ENCODE results near the gene APOB.

Gene APOB

GRCh38 chr2:21055879-21056790 lies 12.3 kb upstream of the APOB start:
- in situ Hi-C loops (cut with HindIII; ENCODE audit: low sequenced_read_pairs): no loop called here
- no peak overlapping the region for H3K4me3 ChIP-seq (ENCODE audit: low read depth, low read length)
- no peak for DNase-seq (ENCODE audit: low read depth)
- TF ChIP-seq CTCF (IDR thresholded peaks at IDR 0.05; ENCODE audit: low read depth, low read length, missing control alignments): no peak

GRCh38 chr2:21055451-21055850 lies 11.6 kb upstream of the APOB start:
- in situ Hi-C loops (cut with HindIII; ENCODE audit: low sequenced_read_pairs): no loop called here

DNA sequence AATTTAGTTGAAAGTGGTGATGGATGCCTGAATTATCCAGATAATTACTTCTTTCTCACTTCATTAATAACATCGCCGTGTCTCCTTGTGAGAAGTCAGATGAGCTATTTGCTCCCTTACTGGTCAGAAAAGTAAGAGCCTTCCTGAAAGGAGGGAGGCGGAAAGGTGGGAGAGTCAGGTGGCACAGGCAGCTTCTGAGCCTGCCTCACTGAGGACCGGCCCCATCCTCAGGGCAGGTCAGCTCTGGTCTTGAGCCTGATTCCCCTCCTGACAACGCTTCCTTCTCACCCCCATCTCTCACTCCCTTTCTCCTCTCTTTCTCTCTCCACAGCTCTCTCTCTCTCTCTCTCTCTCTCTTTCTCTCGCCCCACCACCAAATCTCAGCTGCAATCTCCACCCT lies 10.1 kb upstream of the APOB start:
- in situ Hi-C loops (cut with HindIII; ENCODE audit: low sequenced_read_pairs): no loop called here
- no peak overlapping the region for H3K4me3 ChIP-seq (ENCODE audit: low read depth, low read length)
- no peak for DNase-seq (ENCODE audit: low read depth)
- no peak for TF ChIP-seq CTCF (IDR thresholded peaks at IDR 0.05; ENCODE audit: low read depth, low read length, missing control alignments)

More at GRCh38 chr2:21055451-21055850, 11.6 kb upstream of the APOB start:
- TF ChIP-seq CTCF (IDR thresholded peaks at IDR 0.05; ENCODE audit: low read depth, low read length, missing control alignments): no peak
- H3K4me3 ChIP-seq (ENCODE audit: low read depth, low read length): no peak overlapping the region
- DNase-seq (ENCODE audit: low read depth): no peak

DNA sequence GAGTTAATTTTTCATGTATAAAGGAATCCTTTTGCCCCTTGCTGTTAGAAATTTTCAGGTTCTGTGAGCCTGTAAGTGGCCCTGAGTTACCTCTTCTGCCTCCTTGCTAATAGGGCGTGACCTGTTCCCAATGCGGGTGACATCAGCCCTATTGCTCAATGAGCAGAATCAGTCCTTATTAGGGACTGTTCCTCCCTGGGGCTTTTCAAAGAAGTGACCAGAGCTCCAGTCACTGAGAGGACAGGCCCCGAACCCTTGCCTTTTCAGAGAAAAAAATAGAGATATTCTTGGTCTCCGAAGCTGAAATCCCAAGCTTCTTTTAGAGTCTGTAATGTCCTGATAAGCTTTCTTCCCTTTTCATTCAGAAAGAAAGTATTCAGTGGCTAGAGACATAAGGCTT lies 8.2 kb upstream of the APOB start:
- DNase-seq (ENCODE audit: low read depth): no peak
- no peak for TF ChIP-seq CTCF (IDR thresholded peaks at IDR 0.05; ENCODE audit: low read depth, low read length, missing control alignments)
- in situ Hi-C loops (cut with HindIII; ENCODE audit: low sequenced_read_pairs): no loop called here
- H3K4me3 ChIP-seq (ENCODE audit: low read depth, low read length): no peak overlapping the region

GRCh38 chr2:21050164-21050563 lies 6.3 kb upstream of the APOB start:
- DNase-seq (ENCODE audit: low read depth): no peak
- TF ChIP-seq CTCF (IDR thresholded peaks at IDR 0.05; ENCODE audit: low read depth, low read length, missing control alignments): no peak
- no peak overlapping the region for H3K4me3 ChIP-seq (ENCODE audit: low read depth, low read length)
- in situ Hi-C loops (cut with HindIII; ENCODE audit: low sequenced_read_pairs): no loop called here

- no peak for TF ChIP-seq CTCF (IDR thresholded peaks at IDR 0.05; ENCODE audit: low read depth, low read length, missing control alignments)
- in situ Hi-C loops (cut with HindIII; ENCODE audit: low sequenced_read_pairs): no loop called here
- H3K4me3 ChIP-seq (ENCODE audit: low read depth, low read length): no peak overlapping the region
- DNase-seq (ENCODE audit: low read depth): no peak
Observed at GRCh38 chr2:21047141-21048009, 3.5 kb upstream of the APOB start.
